Left lung (tissue), 10 donors: ENCODE results near the gene LAMA2. TPM values are rescaled to one million over a fixed set of nuclear protein-coding genes. Genes with fewer than 3 reads are reported as not detected.

ENCODE experiments used
- ATAC-seq: fragments of 200-7000 bp; cut with Tn5 transposase; one replicate; pipeline ENCODE4 v1.9.1; 2020; ENCODE audit warnings: moderate library complexity
- DNase-seq, 4 donors: peaks; one replicate each; pipeline ENCODE4 v3.0.0-alpha.2; 2013 to 2020
- H3K27ac ChIP-seq, 2 donors: fragments of 200-600 bp; sonication (generic) in 1 of 2; one replicate each; pipeline versions ENCODE4 v1.5.0 to v1.8.0; 2020 to 2021
- H3K27me3 ChIP-seq, 2 donors: fragments of 200-600 bp; sonication (generic) in 1 of 2; one replicate each; pipeline versions ENCODE4 v1.5.0 to v1.8.0; 2020 to 2021
- H3K36me3 ChIP-seq, 2 donors: fragments of 200-600 bp; sonication (generic) in 1 of 2; one replicate each; pipeline versions ENCODE4 v1.5.0 to v1.8.0; 2020 to 2021
- H3K4me1 ChIP-seq, 2 donors: fragments of 200-600 bp; one replicate each; pipeline ENCODE4 v1.8.0; 2021
- H3K4me3 ChIP-seq, 2 donors: fragments of 200-600 bp; sonication (generic) in 1 of 2; one replicate each; pipeline versions ENCODE4 v1.5.0 to v1.8.0; 2020 to 2021; ENCODE audit warnings: mild to moderate bottlenecking in 1 of 2
- H3K9me3 ChIP-seq, 2 donors: fragments of 200-600 bp; sonication (generic) in 1 of 2; one replicate each; pipeline versions ENCODE4 v1.5.0 to v1.8.0; 2020 to 2021
- CTCF ChIP-seq, 2 donors: fragments of 200-600 bp; sonication (generic) in 1 of 2; IDR thresholded peaks; one replicate each; pipeline versions ENCODE4 v1.5.0 to v1.8.0; 2021; ENCODE audit warnings: antibody characterized with exemption in 2 of 2
- intact Hi-C, 2 donors: fragments of 100-400 bp; cut with DNase I; formaldehyde crosslinking; loops; one replicate each; pipeline versions ENCODE4 v1.11.2 to v1.14.2; 2022
- polyA plus RNA-seq, 6 donors: library from polyadenylated mRNA; unstranded; fragments of 120-200 nt; gene quantifications; one replicate each; pipeline ENCODE4 v1.2.1, GENCODE V29; 2013; ENCODE audit not compliant: insufficient read length in 6 of 6
- total RNA-seq, 2 donors: library from RNA; stranded (reverse); fragmentation: NEBNext Ultra II Directional; extraction: Animal tissue kit (Norgen Biotek cat#: 25700); gene quantifications; one replicate each; pipeline ENCODE4 v1.2.1, GENCODE V29; 2021
- donor health status: DM: no; HTN: yes; CAD: no.
- donor health status: DM: no; HTN: no; CAD: no.

Gene LAMA2
- total and polyA plus RNA-seq, 8 donors: 32.7 to 91.7 (median 64.7) TPM

GRCh38 chr6:129498541-129498940 is 615.6 kb downstream of the LAMA2 start:
- no peaks in the 10 kb centered on the region for H3K27me3 ChIP-seq
- no peaks in the 10 kb centered on the region for H3K9me3 ChIP-seq
- peak overlapping the region; percentile 9 to 47 for H3K27ac ChIP-seq
- H3K4me3 ChIP-seq: no peak overlapping the region
- DNase-seq (no peak), ATAC-seq (no peak)
- H3K4me1 ChIP-seq: peaks cover 0 to 43% of the 10 kb centered on the region in 2 donors
- no peaks in the 10 kb centered on the region for H3K36me3 ChIP-seq
- TF ChIP-seq CTCF (IDR thresholded peaks at IDR 0.05): no peak
- intact Hi-C loops: no loop called here

GRCh38 chr6:129498950-129499842 is 616.3 kb downstream of the LAMA2 start:
- peak overlapping the region; percentile 20 to 47 for H3K27ac ChIP-seq
- peak; percentile 80 for ATAC-seq
- H3K27me3 ChIP-seq: no peaks in the 10 kb centered on the region
- no peaks in the 10 kb centered on the region for H3K36me3 ChIP-seq
- peak in 2 of 4 donors; percentile 37 to 52 for DNase-seq
- H3K9me3 ChIP-seq: no peaks in the 10 kb centered on the region
- peaks cover 0 to 39% of the 10 kb centered on the region in 2 donors for H3K4me1 ChIP-seq
- TF ChIP-seq CTCF (IDR thresholded peaks at IDR 0.05): peak; percentile 54 to 62
- no peak overlapping the region for H3K4me3 ChIP-seq
- intact Hi-C loops: no loop called here

GRCh38 chr6:129499843-129500219 is 616.9 kb downstream of the LAMA2 start:
- H3K27ac ChIP-seq: peak overlapping the region in 1 of 2 donors; percentile 47
- intact Hi-C loops: no loop called here
- no peaks in the 10 kb centered on the region for H3K27me3 ChIP-seq
- no peak overlapping the region for H3K4me3 ChIP-seq
- peaks cover 0 to 39% of the 10 kb centered on the region in 2 donors for H3K4me1 ChIP-seq
- no peaks in the 10 kb centered on the region for H3K36me3 ChIP-seq
- DNase-seq (no peak), ATAC-seq (no peak)
- TF ChIP-seq CTCF (IDR thresholded peaks at IDR 0.05): no peak
- H3K9me3 ChIP-seq: no peaks in the 10 kb centered on the region

GRCh38 chr6:129500958-129501739 is 618.2 kb downstream of the LAMA2 start:
- no peaks in the 10 kb centered on the region for H3K27me3 ChIP-seq
- TF ChIP-seq CTCF (IDR thresholded peaks at IDR 0.05): peak in 1 of 2 donors; percentile 14
- H3K36me3 ChIP-seq: no peaks in the 10 kb centered on the region
- intact Hi-C loops: no loop called here
- peak overlapping the region; percentile 49 to 51 for H3K27ac ChIP-seq
- peaks cover 0 to 39% of the 10 kb centered on the region in 2 donors for H3K4me1 ChIP-seq
- peak in 3 of 4 donors; percentile 13 to 86 (median 78) for DNase-seq
- ATAC-seq: peak; percentile 88
- H3K9me3 ChIP-seq: no peaks in the 10 kb centered on the region
- H3K4me3 ChIP-seq: no peak overlapping the region
